Measurements from ENCODE around the gene TNFRSF4.

DNA sequence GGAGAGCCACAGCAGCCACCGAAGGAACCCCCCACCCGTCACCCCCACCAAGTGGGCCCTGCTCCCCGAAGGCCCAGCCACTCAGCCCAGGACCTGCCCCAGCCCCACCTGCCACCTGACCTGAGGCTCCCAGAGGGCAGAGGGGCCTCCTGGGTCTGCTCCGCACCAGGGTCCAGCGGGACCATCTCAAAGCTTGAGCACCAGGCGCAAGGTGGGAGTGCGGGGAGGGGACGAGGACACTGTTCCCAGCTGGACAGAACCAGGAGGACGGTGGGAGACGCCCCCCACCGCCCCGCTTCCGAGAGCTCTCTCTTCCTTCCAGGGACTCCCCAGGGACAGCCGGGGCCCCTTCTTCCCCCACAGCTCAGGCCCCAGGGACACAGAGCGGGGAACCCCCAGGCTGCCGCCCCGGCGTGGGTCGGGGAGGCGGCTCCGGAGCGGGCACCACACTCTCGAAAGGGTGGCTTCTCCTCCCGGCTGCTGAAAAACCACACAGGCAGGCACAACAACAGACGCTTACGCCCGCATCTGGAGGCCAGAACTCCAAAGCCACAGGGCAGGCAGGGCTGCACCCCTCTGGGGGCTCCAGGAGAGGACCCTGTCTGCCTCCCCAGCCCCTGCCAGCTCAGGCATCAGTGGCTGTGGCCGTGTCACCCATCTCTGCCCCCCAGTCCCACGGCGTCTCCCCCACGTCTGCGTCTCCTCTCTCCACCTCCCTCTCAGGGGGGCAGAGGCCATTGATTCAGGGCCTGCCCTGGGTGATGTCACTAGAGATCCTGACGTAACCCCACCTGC, 42.2 kb downstream of the TNFRSF4 start:
- TF ChIP-seq POLR2A (IDR thresholded peaks at IDR 0.05) (no peak), POLR2AphosphoS5 (IDR thresholded peaks at IDR 0.05) (peak in 2 of 3 donors; percentile 18 to 27)
- TF ChIP-seq, protein P1, sequence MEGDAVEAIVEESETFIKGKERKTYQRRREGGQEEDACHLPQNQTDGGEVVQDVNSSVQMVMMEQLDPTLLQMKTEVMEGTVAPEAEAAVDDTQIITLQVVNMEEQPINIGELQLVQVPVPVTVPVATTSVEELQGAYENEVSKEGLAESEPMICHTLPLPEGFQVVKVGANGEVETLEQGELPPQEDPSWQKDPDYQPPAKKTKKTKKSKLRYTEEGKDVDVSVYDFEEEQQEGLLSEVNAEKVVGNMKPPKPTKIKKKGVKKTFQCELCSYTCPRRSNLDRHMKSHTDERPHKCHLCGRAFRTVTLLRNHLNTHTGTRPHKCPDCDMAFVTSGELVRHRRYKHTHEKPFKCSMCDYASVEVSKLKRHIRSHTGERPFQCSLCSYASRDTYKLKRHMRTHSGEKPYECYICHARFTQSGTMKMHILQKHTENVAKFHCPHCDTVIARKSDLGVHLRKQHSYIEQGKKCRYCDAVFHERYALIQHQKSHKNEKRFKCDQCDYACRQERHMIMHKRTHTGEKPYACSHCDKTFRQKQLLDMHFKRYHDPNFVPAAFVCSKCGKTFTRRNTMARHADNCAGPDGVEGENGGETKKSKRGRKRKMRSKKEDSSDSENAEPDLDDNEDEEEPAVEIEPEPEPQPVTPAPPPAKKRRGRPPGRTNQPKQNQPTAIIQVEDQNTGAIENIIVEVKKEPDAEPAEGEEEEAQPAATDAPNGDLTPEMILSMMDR (IDR thresholded peaks at IDR 0.05 in 8 of 11, conservative IDR thresholded peaks at IDR 0.05 in 3 of 11): no peak

Measured in spleen (tissue), 7 donors.